ENCODE measurements around the gene SYT7.
"Not testable (repeated sequence)": the region's sequence is repeated elsewhere in the genome, so short reads cannot be mapped to it uniquely, and the experiment has no call there.

Gene SYT7

GRCh38 chr11:61494381-61494961 lies 86.4 kb downstream of the SYT7 start:
- DNase-seq: no peak

GRCh38 chr11:61491736-61492395 lies 89.0 kb downstream of the SYT7 start:
- no peak for DNase-seq

GRCh38 chr11:61489833-61490721 lies 90.8 kb downstream of the SYT7 start:
- DNase-seq: no peak

GRCh38 chr11:61488651-61489291 lies 92.1 kb downstream of the SYT7 start:
- DNase-seq: no peak

- DNase-seq: no peak
Observed at GRCh38 chr11:61487342-61488025, 93.4 kb downstream of the SYT7 start.

- no peak for DNase-seq
Observed at GRCh38 chr11:61486779-61487178, 94.1 kb downstream of the SYT7 start.

GRCh38 chr11:61486011-61486620 lies 94.8 kb downstream of the SYT7 start:
- no peak for DNase-seq

- DNase-seq: no peak
Observed at GRCh38 chr11:61485080-61485479, 95.8 kb downstream of the SYT7 start.

GRCh38 chr11:61484541-61484940 lies 96.3 kb downstream of the SYT7 start:
- no peak for DNase-seq

GRCh38 chr11:61482513-61482912 lies 98.4 kb downstream of the SYT7 start:
- DNase-seq: no peak

- no peak for DNase-seq
Observed at GRCh38 chr11:61481806-61482205, 99.1 kb downstream of the SYT7 start.

- peak; percentile 28 for DNase-seq
Observed at GRCh38 chr11:61480994-61481335, 99.9 kb downstream of the SYT7 start.

- DNase-seq: no peak
Observed at GRCh38 chr11:61480261-61480993, 100.4 kb downstream of the SYT7 start.

GRCh38 chr11:61479360-61480058 lies 101.4 kb downstream of the SYT7 start:
- not testable (repeated sequence) for DNase-seq

GRCh38 chr11:61477727-61478148 lies 103.1 kb downstream of the SYT7 start:
- peak; percentile 25 for DNase-seq

- DNase-seq: no peak
Observed at GRCh38 chr11:61477126-61477525, 103.8 kb downstream of the SYT7 start.

GRCh38 chr11:61476371-61476770 lies 104.5 kb downstream of the SYT7 start:
- DNase-seq: no peak

GRCh38 chr11:61475433-61475832 lies 105.4 kb downstream of the SYT7 start:
- DNase-seq: no peak

GRCh38 chr11:61474013-61474643 lies 106.7 kb downstream of the SYT7 start:
- no peak for DNase-seq

GRCh38 chr11:61473370-61474012 lies 107.4 kb downstream of the SYT7 start:
- no peak for DNase-seq
